ENCODE results near the gene MRPS16. TPM values are rescaled to one million over a fixed set of nuclear protein-coding genes. Genes with fewer than 3 reads are reported as not detected.

The MRPS16 gene
- total and polyA plus RNA-seq, 9 of the 15 experiments (the other 6 are each of a cell fraction or from before 2014, with no cell fraction given) = 65.0 to 239 (median 146) TPM

GRCh38 chr10:73244866-73245477 is 7.5 kb downstream of the MRPS16 start (continued):
- no peak for TF ChIP-seq ZBTB40 (IDR thresholded peaks at IDR 0.05)
- peak; percentile 66; the same call in 1 of the 2 replicates for TF ChIP-seq ZBTB40 (CRISPR knock-in tag; IDR thresholded peaks at IDR 0.05)
- TF ChIP-seq PRPF4 (IDR thresholded peaks at IDR 0.05; ENCODE audit: insufficient read depth, low read depth, low read length, poor library complexity, severe bottlenecking) = no peak
- peak; percentile 98 for TF ChIP-seq ARID1B (IDR thresholded peaks at IDR 0.05)
- no peak for TF ChIP-seq ZNF511 (CRISPR knock-in tag; IDR thresholded peaks at IDR 0.05)
- TF ChIP-seq TFAM (CRISPR knock-in tag; conservative IDR thresholded peaks at IDR 0.05) = no peak
- TF ChIP-seq ILF3 (IDR thresholded peaks at IDR 0.05; ENCODE audit: borderline replicate concordance) = no peak; the same call in 1 of the 2 replicates
- no peak for TF ChIP-seq EZH2 (IDR thresholded peaks at IDR 0.05; ENCODE audit: borderline replicate concordance, low read depth, low read length)
- TF ChIP-seq ZBTB2 (IDR thresholded peaks at IDR 0.05) = no peak
- no peak for TF ChIP-seq ZNF695 (CRISPR knock-in tag; IDR thresholded peaks at IDR 0.05)
- peak; percentile 99 for TF ChIP-seq MEIS2 (IDR thresholded peaks at IDR 0.05; ENCODE audit: partially characterized antibody)
- peak; percentile 87 for TF ChIP-seq LEF1 (IDR thresholded peaks at IDR 0.05)
- peak; percentile 81 to 83; a peak in 3 of 4 replicates for TF ChIP-seq TBL1XR1 (IDR thresholded peaks at IDR 0.05; ENCODE audit: low read length in 2 of 2)
- peak; percentile 89 for TF ChIP-seq SMARCE1 (IDR thresholded peaks at IDR 0.05)
- no peak for TF ChIP-seq DNMT1 (IDR thresholded peaks at IDR 0.05)
- no peak for TF ChIP-seq TCF7L2 (IDR thresholded peaks at IDR 0.05; ENCODE audit: low read depth, low read length)
- TF ChIP-seq PKNOX1 (IDR thresholded peaks at IDR 0.05) = peak; percentile 92
